ENCODE data around the gene TRAF1.
A peak's percentile ranks its signal among the peaks of the same experiment; 100 is the strongest.

The TRAF1 gene

GRCh38 chr9:120867676-120868338 lies 58.8 kb downstream of the TRAF1 start:
- TF ChIP-seq EZH2phosphoT487 (IDR thresholded peaks at IDR 0.05; ENCODE audit: low read depth) (no peak), CTCF (IDR thresholded peaks at IDR 0.05; ENCODE audit: low read depth, low read length) (no peak)
- H3K36me3 ChIP-seq (replicated peaks; ENCODE audit: low read depth, low read length), result peaks cover 57% of the 10 kb centered on the region

GRCh38 chr9:120866651-120867050 lies 59.9 kb downstream of the TRAF1 start:
- Histone ChIP-seq H3K4me3 (ENCODE audit: low read length) (no peak overlapping the region), H3K4me1 (ENCODE audit: low read length) (peaks cover 11% of the 10 kb centered on the region), H4K20me1 (ENCODE audit: insufficient read depth, low read length) (no peaks in the 10 kb centered on the region), H3K4me2 (ENCODE audit: low read length) (no peak overlapping the region), H3K27me3 (ENCODE audit: low read depth, low read length) (no peaks in the 10 kb centered on the region), H3K9ac (ENCODE audit: low read length) (no peak overlapping the region), H3K27ac (ENCODE audit: low read length) (no peak overlapping the region), H3K9me3 (ENCODE audit: insufficient read depth, low read length) (no peaks in the 10 kb centered on the region), H3K79me2 (ENCODE audit: low read length) (no peaks in the 10 kb centered on the region), H2AFZ (ENCODE audit: low read depth, low read length) (no peak overlapping the region), H3K36me3 (replicated peaks; ENCODE audit: low read depth, low read length) (peaks cover 64% of the 10 kb centered on the region)
- TF ChIP-seq CTCF (IDR thresholded peaks at IDR 0.05; ENCODE audit: low read depth, low read length), result no peak
- no peak for TF ChIP-seq EZH2phosphoT487 (IDR thresholded peaks at IDR 0.05; ENCODE audit: low read depth)

More at GRCh38 chr9:120867676-120868338, 58.8 kb downstream of the TRAF1 start:
- no peaks in the 10 kb centered on the region for H3K27me3 ChIP-seq (ENCODE audit: low read depth, low read length)
- peak overlapping the region; percentile 79 for H3K4me2 ChIP-seq (ENCODE audit: low read length)
- peak overlapping the region; percentile 69 for H3K4me3 ChIP-seq (ENCODE audit: low read length)
- H2AFZ ChIP-seq (ENCODE audit: low read depth, low read length), result no peak overlapping the region
- no peaks in the 10 kb centered on the region for H4K20me1 ChIP-seq (ENCODE audit: insufficient read depth, low read length)
- peak overlapping the region; percentile 41; the same call in 1 of the 2 replicates for H3K9ac ChIP-seq (ENCODE audit: low read length)
- no peak overlapping the region for H3K27ac ChIP-seq (ENCODE audit: low read length)
- peaks cover 11% of the 10 kb centered on the region for H3K4me1 ChIP-seq (ENCODE audit: low read length)
- no peaks in the 10 kb centered on the region for H3K9me3 ChIP-seq (ENCODE audit: insufficient read depth, low read length)
- no peaks in the 10 kb centered on the region for H3K79me2 ChIP-seq (ENCODE audit: low read length)

GRCh38 chr9:120865809-120866208 lies 60.8 kb downstream of the TRAF1 start:
- H3K4me2 ChIP-seq (ENCODE audit: low read length), result no peak overlapping the region
- no peaks in the 10 kb centered on the region for H4K20me1 ChIP-seq (ENCODE audit: insufficient read depth, low read length)
- no peaks in the 10 kb centered on the region for H3K9me3 ChIP-seq (ENCODE audit: insufficient read depth, low read length)
- TF ChIP-seq CTCF (IDR thresholded peaks at IDR 0.05; ENCODE audit: low read depth, low read length) (no peak), EZH2phosphoT487 (IDR thresholded peaks at IDR 0.05; ENCODE audit: low read depth) (no peak)
- no peak overlapping the region for H2AFZ ChIP-seq (ENCODE audit: low read depth, low read length)
- H3K27ac ChIP-seq (ENCODE audit: low read length), result no peak overlapping the region
- H3K4me3 ChIP-seq (ENCODE audit: low read length), result no peak overlapping the region
- peaks cover 11% of the 10 kb centered on the region for H3K4me1 ChIP-seq (ENCODE audit: low read length)
- peaks cover 66% of the 10 kb centered on the region for H3K36me3 ChIP-seq (replicated peaks; ENCODE audit: low read depth, low read length)
- no peaks in the 10 kb centered on the region for H3K27me3 ChIP-seq (ENCODE audit: low read depth, low read length)
- H3K9ac ChIP-seq (ENCODE audit: low read length), result no peak overlapping the region
- H3K79me2 ChIP-seq (ENCODE audit: low read length), result no peaks in the 10 kb centered on the region

- Histone ChIP-seq H2AFZ (ENCODE audit: low read depth, low read length) (no peak overlapping the region), H3K79me2 (ENCODE audit: low read length) (no peaks in the 10 kb centered on the region), H3K27me3 (ENCODE audit: low read depth, low read length) (no peaks in the 10 kb centered on the region), H3K36me3 (replicated peaks; ENCODE audit: low read depth, low read length) (peaks cover 71% of the 10 kb centered on the region), H3K27ac (ENCODE audit: low read length) (no peak overlapping the region), H3K4me3 (ENCODE audit: low read length) (no peak overlapping the region), H3K9me3 (ENCODE audit: insufficient read depth, low read length) (no peaks in the 10 kb centered on the region), H3K9ac (ENCODE audit: low read length) (no peak overlapping the region), H3K4me2 (ENCODE audit: low read length) (no peak overlapping the region), H3K4me1 (ENCODE audit: low read length) (peaks cover 11% of the 10 kb centered on the region), H4K20me1 (ENCODE audit: insufficient read depth, low read length) (no peaks in the 10 kb centered on the region)
- no peak for TF ChIP-seq EZH2phosphoT487 (IDR thresholded peaks at IDR 0.05; ENCODE audit: low read depth)
- no peak for TF ChIP-seq CTCF (IDR thresholded peaks at IDR 0.05; ENCODE audit: low read depth, low read length)
Observed at GRCh38 chr9:120865176-120865575, 61.4 kb downstream of the TRAF1 start.
